Dendritic cell treated with granulocyte-macrophage colony-stimulating factor and Interleukin-4, amounts not matched to agents 40 ng/mL and 50 ng/mL, for 4 days (primary cell): ENCODE data around the gene TMEM141.
"Not testable (repeated sequence)": the region's sequence is repeated elsewhere in the genome, so short reads cannot be mapped to it uniquely, and the experiment has no call there.

Source experiments
- H3K27ac Mint-ChIP-seq: one replicate; pipeline ENCODE4 v1.8.0; 2022; ENCODE audit warnings: mild to moderate bottlenecking, mixed read lengths
- H3K27me3 Mint-ChIP-seq: one replicate; pipeline ENCODE4 v1.8.0; 2022; ENCODE audit warnings: mild to moderate bottlenecking, mixed read lengths
- H3K36me3 Mint-ChIP-seq: one replicate; pipeline ENCODE4 v1.8.0; 2022; ENCODE audit warnings: low read depth, mixed read lengths
- H3K4me1 Mint-ChIP-seq: one replicate; pipeline ENCODE4 v1.8.0; 2022; ENCODE audit warnings: low read depth, mixed read lengths
- H3K4me3 Mint-ChIP-seq: one replicate; pipeline ENCODE4 v1.8.0; 2022; ENCODE audit warnings: mild to moderate bottlenecking, moderate library complexity, mixed read lengths
- H3K9me3 Mint-ChIP-seq: one replicate; pipeline ENCODE4 v1.8.0; 2022; ENCODE audit warnings: mixed read lengths
- intact Hi-C: fragments of 100-400 bp; cut with micrococcal nuclease; formaldehyde crosslinking; loops from one replicate; pipeline ENCODE4 v1.15.0; 2022

TMEM141 gene

DNA sequence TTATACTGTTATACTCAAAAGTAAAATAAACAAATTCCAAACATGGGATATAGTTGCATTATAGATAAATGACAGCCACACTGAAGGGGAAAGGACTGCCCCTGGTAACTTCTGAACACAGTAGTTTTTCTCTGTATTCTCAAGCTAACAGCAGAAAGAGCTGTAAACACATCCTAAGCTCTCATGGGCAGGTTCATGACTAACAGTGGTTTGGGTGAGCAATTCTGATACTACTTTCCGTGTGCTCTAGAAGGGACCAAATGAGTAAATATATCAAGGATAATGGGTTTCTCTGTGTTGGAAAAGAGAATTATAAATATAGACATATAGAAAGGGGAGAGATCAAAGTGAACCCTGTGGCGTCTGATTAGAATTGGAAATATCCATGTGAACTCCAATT, 40.6 kb upstream of the TMEM141 start:
- intact Hi-C loops: no loop called here
- peaks cover 2% of the 10 kb centered on the region for H3K36me3 Mint-ChIP-seq
- no peak overlapping the region for H3K27ac Mint-ChIP-seq
- H3K9me3 Mint-ChIP-seq: peaks cover 24% of the 10 kb centered on the region
- H3K4me1 Mint-ChIP-seq: peaks cover 15% of the 10 kb centered on the region
- H3K4me3 Mint-ChIP-seq: no peak overlapping the region
- H3K27me3 Mint-ChIP-seq: peaks cover 58% of the 10 kb centered on the region

DNA sequence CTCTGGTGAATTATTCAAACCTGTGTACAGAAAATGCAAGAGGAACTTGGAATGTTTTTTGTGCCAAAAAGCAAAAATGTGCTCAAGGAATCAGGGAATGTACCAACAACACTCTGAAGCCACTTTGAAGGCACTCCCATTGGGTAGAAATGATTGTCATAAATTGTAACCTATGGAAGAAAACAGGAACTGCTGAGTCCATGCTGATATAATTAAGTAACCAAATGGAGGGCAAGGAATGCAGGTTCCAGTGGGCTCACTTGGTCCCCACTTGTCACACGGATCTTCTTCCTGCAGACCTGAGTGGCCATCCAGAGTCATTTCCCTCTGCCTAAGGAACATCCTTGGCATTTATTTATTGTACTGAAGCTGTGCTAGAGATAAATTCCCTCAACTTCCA, 39.9 kb upstream of the TMEM141 start:
- Mint-ChIP-seq H3K9me3 (peaks cover 31% of the 10 kb centered on the region), H3K27me3 (peaks cover 54% of the 10 kb centered on the region), H3K4me3 (no peak overlapping the region), H3K27ac (no peak overlapping the region), H3K4me1 (peaks cover 15% of the 10 kb centered on the region), H3K36me3 (peaks cover 9% of the 10 kb centered on the region)
- intact Hi-C loops: no loop called here

DNA sequence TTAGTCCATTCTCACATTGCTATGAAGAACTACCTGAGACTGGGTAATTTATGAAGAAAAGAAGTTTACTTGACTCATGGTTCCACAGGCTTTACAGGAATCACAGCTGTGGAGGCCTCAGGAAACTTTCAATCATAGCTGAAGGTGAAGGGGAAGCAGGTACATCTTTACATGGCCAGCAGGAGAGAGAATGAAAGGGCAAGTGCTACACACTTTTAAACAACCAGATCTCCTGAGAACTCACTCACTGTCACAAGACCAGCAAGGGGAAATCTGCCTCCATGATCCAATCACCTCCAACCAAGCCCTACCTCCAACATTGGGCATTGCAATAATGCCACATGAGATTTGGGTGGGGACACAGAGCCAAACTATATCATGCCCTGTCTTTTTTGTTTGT, 39.3 kb upstream of the TMEM141 start:
- Mint-ChIP-seq H3K9me3 (peaks cover 36% of the 10 kb centered on the region), H3K4me1 (peaks cover 15% of the 10 kb centered on the region), H3K36me3 (peaks cover 9% of the 10 kb centered on the region), H3K4me3 (no peak overlapping the region), H3K27ac (no peak overlapping the region), H3K27me3 (peaks cover 51% of the 10 kb centered on the region)
- intact Hi-C loops: no loop called here

DNA sequence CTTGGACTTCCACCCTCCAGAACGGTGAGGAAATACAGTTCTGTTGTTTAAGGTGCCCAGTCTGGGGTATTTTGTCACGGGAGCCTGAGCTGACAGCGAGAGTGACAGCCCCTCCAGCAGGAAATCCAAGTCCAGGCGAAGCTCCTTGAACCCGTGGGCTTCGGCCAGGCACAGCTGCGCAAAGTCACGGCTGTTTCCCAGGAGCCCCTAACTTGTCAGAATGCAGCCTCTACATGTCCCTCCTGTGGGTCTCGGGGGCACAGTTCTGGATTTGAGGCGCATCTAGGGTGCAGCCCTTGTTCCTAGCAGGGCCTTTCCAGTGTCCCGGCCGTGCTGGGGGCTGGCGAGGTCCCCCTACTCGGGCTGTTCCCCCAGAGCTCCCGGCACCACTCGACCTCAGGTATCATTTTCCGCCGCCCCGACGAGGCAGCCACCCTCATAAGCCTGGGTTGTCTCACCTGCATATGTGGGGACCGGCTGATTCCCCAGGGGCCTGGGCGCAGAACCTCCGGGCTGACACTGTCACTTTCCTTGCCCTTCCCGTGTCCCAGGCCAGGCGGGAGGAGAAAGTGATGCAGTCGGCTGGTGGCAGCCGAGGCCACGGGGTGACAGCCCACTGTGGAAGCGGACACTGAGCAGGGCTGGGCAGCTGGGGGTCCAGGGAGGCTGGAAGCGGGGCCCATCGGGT, 37.6 kb upstream of the TMEM141 start:
- Mint-ChIP-seq H3K27me3 (peaks cover 39% of the 10 kb centered on the region), H3K4me3 (no peak overlapping the region), H3K4me1 (peaks cover 14% of the 10 kb centered on the region), H3K27ac (no peak overlapping the region), H3K9me3 (peaks cover 36% of the 10 kb centered on the region), H3K36me3 (peaks cover 9% of the 10 kb centered on the region)
- intact Hi-C loops: no loop called here

DNA sequence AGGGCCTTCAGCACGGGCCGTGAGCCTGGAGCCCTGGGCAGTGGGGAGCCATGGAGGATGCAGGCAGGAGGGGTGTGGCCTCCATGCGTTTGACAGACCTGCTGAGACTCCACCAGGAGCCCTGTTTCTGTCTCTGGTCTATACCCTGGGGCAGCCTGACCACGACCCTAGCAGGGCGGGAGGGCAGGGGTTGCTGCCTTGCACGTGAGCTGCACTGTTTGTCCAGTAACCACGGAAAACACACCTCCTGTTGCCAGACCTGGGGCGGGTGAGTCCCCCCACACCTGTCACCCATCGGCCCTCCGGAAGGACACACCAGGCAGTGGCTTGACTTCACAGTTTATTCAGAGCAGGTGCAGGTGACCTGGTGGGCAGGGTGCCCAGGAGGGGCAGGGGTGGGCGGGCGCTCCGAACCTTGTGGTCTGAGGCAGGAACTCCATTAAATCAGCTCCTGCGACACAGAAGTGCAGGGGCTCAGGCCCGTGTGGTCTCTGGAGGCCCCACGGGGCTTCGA, 37.0 kb upstream of the TMEM141 start:
- intact Hi-C loops: no loop called here
- Mint-ChIP-seq H3K9me3 (peaks cover 36% of the 10 kb centered on the region), H3K27me3 (peaks cover 36% of the 10 kb centered on the region), H3K4me3 (no peak overlapping the region), H3K27ac (no peak overlapping the region), H3K4me1 (peaks cover 10% of the 10 kb centered on the region), H3K36me3 (peaks cover 9% of the 10 kb centered on the region)

DNA sequence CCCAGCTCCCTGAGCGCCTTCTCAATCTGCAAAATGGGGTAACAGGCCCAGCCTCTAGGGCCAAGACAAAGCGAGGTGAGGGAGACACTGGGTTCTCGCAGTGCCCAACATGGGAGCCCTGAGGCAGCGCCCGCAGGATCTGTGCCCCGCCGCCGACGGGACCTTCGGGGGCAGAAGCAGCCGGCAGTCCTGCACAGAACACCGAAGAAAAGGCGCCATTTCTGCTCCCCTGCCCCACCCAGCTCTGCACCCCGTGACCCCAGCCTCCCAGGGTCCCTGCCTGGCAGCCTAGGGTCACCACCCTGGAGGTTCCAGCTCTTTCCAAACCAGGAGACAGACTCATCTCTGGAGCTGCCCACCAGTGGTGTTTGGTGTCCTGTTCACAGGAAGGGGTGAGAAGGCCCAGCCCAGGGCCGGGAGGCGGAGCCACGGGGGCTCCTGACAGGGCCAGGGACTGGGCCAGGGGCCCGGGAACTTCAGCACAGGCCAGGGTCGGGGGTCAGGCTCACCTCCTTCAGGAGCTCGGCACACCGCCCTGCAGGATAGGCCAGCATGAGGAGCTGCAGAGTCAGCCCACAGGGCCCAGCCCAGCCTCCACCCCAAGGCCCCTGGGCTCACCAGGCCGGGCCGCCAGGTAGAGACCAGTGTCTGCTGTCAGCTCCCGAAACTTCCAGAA, 36.4 kb upstream of the TMEM141 start:
- peaks cover 9% of the 10 kb centered on the region for H3K36me3 Mint-ChIP-seq
- H3K27me3 Mint-ChIP-seq: peaks cover 32% of the 10 kb centered on the region
- peaks cover 36% of the 10 kb centered on the region for H3K9me3 Mint-ChIP-seq
- H3K4me3 Mint-ChIP-seq: no peak overlapping the region
- intact Hi-C loops: no loop called here
- no peak overlapping the region for H3K27ac Mint-ChIP-seq
- H3K4me1 Mint-ChIP-seq: peaks cover 6% of the 10 kb centered on the region

DNA sequence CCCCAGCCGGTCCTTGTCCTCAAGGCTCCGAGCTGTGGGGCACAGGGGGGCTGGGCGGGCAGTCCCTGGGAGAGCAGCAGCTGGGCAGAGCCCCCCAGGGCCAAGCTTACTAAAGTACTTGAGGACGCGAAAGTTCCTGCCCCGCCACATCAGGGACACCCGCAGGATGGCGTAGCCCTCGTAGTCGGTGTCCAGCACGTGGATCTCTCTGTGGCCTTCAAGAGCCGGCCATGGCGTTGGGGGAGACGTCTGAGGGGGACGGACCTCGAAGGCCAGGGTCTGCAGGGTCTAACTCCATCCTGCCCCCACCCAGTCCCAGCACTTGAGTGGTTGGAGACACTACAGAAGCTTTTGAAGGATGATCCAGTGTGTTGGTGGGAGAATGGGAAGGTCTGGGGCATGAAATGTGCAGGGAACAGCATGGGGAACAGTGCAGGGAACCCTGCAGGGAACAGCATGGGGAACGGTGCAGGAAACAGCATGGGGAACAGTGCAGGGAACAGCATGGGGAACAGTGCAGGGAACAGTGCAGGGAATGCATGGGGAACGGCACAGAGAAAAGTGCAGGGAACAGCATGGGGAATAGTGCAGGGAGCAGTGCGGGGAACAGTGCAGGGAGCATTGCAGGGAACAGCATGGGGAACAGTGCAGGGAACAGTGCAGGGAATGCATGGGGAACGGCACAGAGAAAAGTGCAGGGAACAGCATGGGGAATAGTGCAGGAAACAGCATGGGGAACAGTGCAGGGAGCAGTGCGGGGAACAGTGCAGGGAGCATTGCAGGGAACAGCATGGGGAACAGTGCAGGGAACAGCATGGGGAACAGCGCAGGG, 35.6 kb upstream of the TMEM141 start:
- Mint-ChIP-seq H3K9me3 (peaks cover 36% of the 10 kb centered on the region), H3K27me3 (peaks cover 32% of the 10 kb centered on the region)
- H3K4me1 Mint-ChIP-seq, H3K27ac Mint-ChIP-seq, H3K4me3 Mint-ChIP-seq, intact Hi-C loops, H3K36me3 Mint-ChIP-seq: not testable (repeated sequence)

DNA sequence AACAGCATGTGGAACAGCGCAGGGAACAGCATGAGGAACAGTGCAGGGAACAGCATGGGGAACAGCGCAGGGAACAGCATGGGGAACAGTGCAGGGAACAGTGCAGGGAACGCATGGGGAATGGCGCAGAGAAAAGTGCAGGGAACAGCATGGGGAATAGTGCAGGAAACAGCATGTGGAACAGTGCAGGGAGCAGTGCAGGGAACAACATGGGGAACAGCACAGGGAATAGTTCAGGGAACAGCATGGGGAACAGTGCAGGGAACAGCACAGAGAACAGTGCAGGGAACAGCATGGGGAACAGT, 35.1 kb upstream of the TMEM141 start:
- Mint-ChIP-seq H3K9me3 (peaks cover 36% of the 10 kb centered on the region), H3K4me1 (no peaks in the 10 kb centered on the region), H3K27ac (no peak overlapping the region), H3K4me3 (no peak overlapping the region), H3K36me3 (peaks cover 9% of the 10 kb centered on the region), H3K27me3 (peaks cover 29% of the 10 kb centered on the region)
- intact Hi-C loops: no loop called here

DNA sequence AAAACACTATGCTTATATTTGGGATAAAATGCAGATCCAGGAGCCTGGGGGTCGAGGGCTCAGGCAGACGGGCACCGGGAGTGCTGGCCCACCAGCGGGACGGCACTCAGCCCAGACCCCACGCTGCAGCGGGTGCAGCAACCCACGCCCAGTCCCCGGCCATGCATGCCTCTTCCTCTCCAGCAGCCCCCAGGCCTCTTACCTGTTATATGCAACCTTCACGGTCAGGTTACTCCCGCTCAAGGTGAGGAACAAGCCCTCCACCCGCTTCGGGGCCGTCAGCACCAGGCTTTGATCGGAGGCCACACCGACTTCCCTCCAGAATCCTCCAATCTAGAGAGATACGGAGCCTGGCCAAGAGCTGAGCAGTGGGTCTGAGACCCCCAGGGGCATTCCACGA, 34.3 kb upstream of the TMEM141 start:
- no peak overlapping the region for H3K4me3 Mint-ChIP-seq
- no peak overlapping the region for H3K27ac Mint-ChIP-seq
- no peaks in the 10 kb centered on the region for H3K4me1 Mint-ChIP-seq
- intact Hi-C loops: no loop called here
- peaks cover 9% of the 10 kb centered on the region for H3K36me3 Mint-ChIP-seq
- peaks cover 30% of the 10 kb centered on the region for H3K9me3 Mint-ChIP-seq
- H3K27me3 Mint-ChIP-seq: peaks cover 31% of the 10 kb centered on the region

DNA sequence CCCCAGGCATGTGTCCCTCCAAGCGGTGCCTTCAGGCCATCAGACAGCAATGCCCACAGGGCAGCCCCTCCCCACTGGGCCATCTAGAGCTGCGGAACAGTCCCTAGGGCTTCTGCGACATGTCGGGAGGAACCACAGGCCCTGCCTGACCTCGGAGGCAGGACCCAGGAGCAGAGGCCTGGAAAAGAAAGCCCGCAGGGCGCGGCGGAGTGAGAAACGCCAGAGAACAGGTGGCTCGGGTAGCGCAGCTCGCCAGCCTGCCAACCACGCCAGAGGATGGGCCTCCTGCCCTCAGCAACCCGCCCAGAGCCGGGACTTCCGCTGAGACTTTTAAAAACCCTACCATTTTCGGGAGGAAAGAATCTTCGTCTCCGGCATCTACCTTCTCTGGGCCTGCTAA, 33.8 kb upstream of the TMEM141 start:
- Mint-ChIP-seq H3K27me3 (peaks cover 28% of the 10 kb centered on the region), H3K4me3 (no peak overlapping the region), H3K36me3 (peaks cover 9% of the 10 kb centered on the region), H3K9me3 (peaks cover 25% of the 10 kb centered on the region), H3K4me1 (no peaks in the 10 kb centered on the region), H3K27ac (no peak overlapping the region)
- intact Hi-C loops: no loop called here

DNA sequence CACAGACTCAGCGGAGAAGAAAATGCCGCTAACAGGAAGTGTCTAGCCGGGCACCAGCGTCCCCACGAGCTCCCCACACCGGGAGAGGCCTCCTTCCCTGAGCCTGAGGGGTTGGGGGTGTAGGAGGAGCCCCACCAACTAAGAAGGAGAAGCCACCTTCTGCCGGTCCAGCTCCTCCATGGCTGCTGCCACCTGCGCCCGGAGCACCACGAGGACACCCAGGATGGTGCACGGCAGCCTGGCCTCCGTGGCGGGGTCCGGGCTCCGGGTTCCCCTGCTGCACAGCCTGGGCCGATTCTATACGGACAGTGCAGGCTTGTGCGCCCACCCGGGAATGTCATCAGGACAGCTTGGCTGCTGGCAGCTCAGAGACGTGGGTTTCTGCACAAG, 33.4 kb upstream of the TMEM141 start:
- no peak overlapping the region for H3K27ac Mint-ChIP-seq
- H3K27me3 Mint-ChIP-seq: peaks cover 25% of the 10 kb centered on the region
- H3K4me1 Mint-ChIP-seq: no peaks in the 10 kb centered on the region
- H3K4me3 Mint-ChIP-seq: no peak overlapping the region
- intact Hi-C loops: no loop called here
- peaks cover 20% of the 10 kb centered on the region for H3K9me3 Mint-ChIP-seq
- H3K36me3 Mint-ChIP-seq: peaks cover 9% of the 10 kb centered on the region

DNA sequence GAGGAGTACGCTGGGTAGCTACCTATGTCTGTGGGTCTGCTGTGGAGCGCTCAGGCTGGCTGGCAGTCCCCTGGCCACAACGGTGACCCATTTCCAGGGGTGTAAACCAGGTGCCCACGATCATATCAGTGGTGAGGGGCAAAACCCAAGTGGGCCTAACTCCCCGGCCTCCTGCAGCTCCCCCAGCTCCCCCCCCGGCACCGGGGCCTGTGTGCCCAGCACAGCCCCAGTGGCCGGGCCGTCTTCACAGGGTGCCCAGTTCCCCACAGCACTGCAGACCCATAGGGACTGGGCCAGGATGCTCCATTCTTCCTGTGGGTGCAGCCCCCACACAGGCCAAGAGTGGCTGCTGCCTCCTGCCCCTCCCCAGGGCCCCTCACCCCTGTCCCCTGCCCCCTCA, 32.1 kb upstream of the TMEM141 start:
- Mint-ChIP-seq H3K36me3 (peaks cover 9% of the 10 kb centered on the region), H3K9me3 (peaks cover 17% of the 10 kb centered on the region), H3K27ac (no peak overlapping the region), H3K4me1 (no peaks in the 10 kb centered on the region), H3K4me3 (no peak overlapping the region), H3K27me3 (peaks cover 32% of the 10 kb centered on the region)
- intact Hi-C loops: no loop called here

DNA sequence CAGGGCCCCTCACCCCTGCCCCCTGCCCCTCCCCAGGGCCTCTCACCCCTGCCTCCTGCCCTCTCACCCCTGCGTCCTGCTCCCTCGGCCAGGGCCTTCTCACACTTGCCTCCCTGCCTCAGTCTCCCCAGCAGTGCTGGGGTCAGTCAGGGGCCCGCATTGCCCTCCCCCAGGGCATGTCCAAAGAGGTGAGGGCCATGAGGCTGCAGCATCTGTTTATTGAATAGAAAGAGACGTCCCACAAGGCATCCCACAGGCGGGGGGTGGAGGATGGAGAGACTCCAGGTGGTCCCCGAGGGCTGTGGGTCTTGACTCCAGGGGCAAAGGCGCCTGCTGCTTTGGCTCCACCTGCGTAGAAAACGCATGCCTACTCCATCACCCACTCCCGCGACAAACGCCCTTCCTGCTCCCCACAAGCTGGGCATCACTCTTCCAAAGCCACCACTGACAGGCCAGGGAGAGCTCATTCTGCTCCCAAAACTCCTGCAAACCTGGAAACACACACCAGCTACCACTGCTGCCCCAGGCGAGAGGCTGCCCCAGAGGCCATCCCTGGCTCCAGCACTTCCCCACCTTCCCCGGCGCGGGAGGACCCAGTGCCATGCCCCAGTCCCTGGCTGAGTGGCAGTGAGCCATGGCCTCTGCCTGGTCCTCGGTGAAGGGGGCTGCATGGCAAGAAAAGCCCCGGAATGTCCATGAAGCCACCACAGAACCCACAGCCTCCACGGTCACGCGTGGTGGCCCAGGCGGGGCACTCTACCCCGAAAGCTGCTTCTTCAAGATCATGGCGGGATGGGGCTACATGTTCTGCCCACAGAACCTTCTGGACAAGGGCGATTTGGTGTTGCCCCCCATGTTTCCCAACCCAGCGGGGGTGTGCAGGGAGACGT, 31.5 kb upstream of the TMEM141 start:
- intact Hi-C loops: no loop called here
- no peak overlapping the region for H3K4me3 Mint-ChIP-seq
- peaks cover 17% of the 10 kb centered on the region for H3K9me3 Mint-ChIP-seq
- peaks cover 9% of the 10 kb centered on the region for H3K36me3 Mint-ChIP-seq
- H3K4me1 Mint-ChIP-seq: no peaks in the 10 kb centered on the region
- no peak overlapping the region for H3K27ac Mint-ChIP-seq
- H3K27me3 Mint-ChIP-seq: peaks cover 30% of the 10 kb centered on the region
